SK-N-SH (cell line): Measurements from ENCODE around the gene PSMF1.

Experiments used
- CTCF ChIP-seq: fragments of 200-600 bp; sonication (generic); IDR thresholded peaks from 2 replicates; pipeline ENCODE4 v1.6.1; 2017; ENCODE audit warnings: antibody characterized with exemption, mild to moderate bottlenecking, moderate library complexity
- NRF1 ChIP-seq: IDR thresholded peaks from 2 replicates; pipeline ENCODE4 v1.6.1; 2012; ENCODE audit warnings: low read depth, mild to moderate bottlenecking, low read length
- TCF12 ChIP-seq: IDR thresholded peaks from 2 replicates; pipeline ENCODE4 v1.4.0; 2012

- TF ChIP-seq TCF12 (no peak), CTCF (no peak), NRF1 (no peak)
Observed at GRCh38 chr20:1205802-1206201, 87.4 kb downstream of the PSMF1 start.
